Spleen (tissue), 11 donors: ENCODE data around the gene EHD4. TPM values are rescaled to one million over a fixed set of nuclear protein-coding genes. Genes with fewer than 3 reads are reported as not detected.

ENCODE experiments used
- DNase-seq: peaks from one replicate; pipeline ENCODE4 v3.0.0-alpha.2; 2020
- H3K27ac ChIP-seq, 8 donors: fragments of 200-600 bp; sonication (generic) in 7 of 8; 1 replicate in 4 of 8; 2 replicates in 4 of 8; pipeline versions ENCODE4 v1.5.0 to v1.8.0; 2016 to 2021; ENCODE audit warnings: inconsistent platforms in 4 of 8, mild to moderate bottlenecking in 4 of 8, moderate library complexity in 1 of 8
- H3K27me3 ChIP-seq, 7 donors: fragments of 200-600 bp; sonication (generic) in 6 of 7; replicated peaks in 1 of 7; 1 replicate in 4 of 7; 2 replicates in 3 of 7; pipeline versions ENCODE4 v1.5.0 to v1.8.0; 2016 to 2021; ENCODE audit warnings: inconsistent platforms in 3 of 7, mild to moderate bottlenecking in 1 of 7
- H3K36me3 ChIP-seq, 6 donors: fragments of 200-600 bp; sonication (generic) in 5 of 6; 1 replicate in 4 of 6; 2 replicates in 2 of 6; pipeline versions ENCODE4 v1.5.0 to v1.8.0; 2016 to 2021; ENCODE audit warnings: inconsistent platforms in 2 of 6
- H3K4me1 ChIP-seq, 6 donors: fragments of 200-600 bp; sonication (generic) in 5 of 6; 1 replicate in 3 of 6; 2 replicates in 3 of 6; pipeline versions ENCODE4 v1.5.0 to v1.8.0; 2016 to 2021; ENCODE audit warnings: inconsistent platforms in 3 of 6
- H3K4me3 ChIP-seq, 8 donors: fragments of 200-600 bp; sonication (generic) in 7 of 8; 1 replicate in 4 of 8; 2 replicates in 4 of 8; pipeline versions ENCODE4 v1.5.0 to v1.8.0; 2016 to 2021; ENCODE audit warnings: inconsistent platforms in 4 of 8, mild to moderate bottlenecking in 4 of 8, moderate library complexity in 2 of 8
- H3K9me3 ChIP-seq, 8 donors: fragments of 200-600 bp; sonication (generic) in 7 of 8; 1 replicate in 4 of 8; 2 replicates in 4 of 8; pipeline versions ENCODE4 v1.5.0 to v1.8.0; 2016 to 2021; ENCODE audit warnings: inconsistent platforms in 4 of 8
- CTCF ChIP-seq, 11 experiments: fragments of 200-600 bp in 7 of 11; fragments of 450-650 bp in 4 of 11; sonication (generic) in 4 of 11; IDR thresholded peaks in 8 of 11; conservative IDR thresholded peaks in 3 of 11; 1 replicate in 7 of 11; 2 replicates in 4 of 11; pipeline versions ENCODE4 v1.4.0 to v1.8.0; 2016 to 2021; ENCODE audit warnings: antibody characterized with exemption in 11 of 11, inconsistent platforms in 4 of 11, mild to moderate bottlenecking in 1 of 11
- POLR2A ChIP-seq, 3 donors: fragments of 450-650 bp; IDR thresholded peaks; one replicate each; pipeline ENCODE4 v1.5.1; 2017; ENCODE audit warnings: antibody characterized with exemption in 3 of 3, mild to moderate bottlenecking in 1 of 3
- POLR2AphosphoS5 ChIP-seq, 3 donors: sonication (generic); formaldehyde crosslinking; IDR thresholded peaks; one replicate each; pipeline ENCODE4 v1.5.1; 2017; ENCODE audit warnings: antibody characterized with exemption in 3 of 3
- WGBS, 5 donors: extraction: QIAGEN DNeasy Blood & Tissue Kit in 3 of 5; methylation state at CpG; one replicate each; pipeline versions ENCODE4 v1.1.5 to v1.1.7; 2013 to 2018; 5-methylcytosine and 5-hydroxymethylcytosine counted together
- intact Hi-C: fragments of 100-400 bp; cut with DNase I; formaldehyde crosslinking; loops from one replicate; pipeline ENCODE4 v1.15.0; 2023; ENCODE audit warnings: low total_unique reads
- polyA plus RNA-seq, 3 donors: library from polyadenylated mRNA; stranded (reverse); fragments of 200-250 nt; gene quantifications; one replicate each; pipeline ENCODE4 v1.2.1, GENCODE V29; 2013
- total RNA-seq, 7 donors: library from RNA; depleted of rRNA in 3 of 7; stranded (reverse); fragments of >200 nt in 3 of 7; fragmentation: NEBNext Ultra II Directional in 4 of 7; extraction: Animal tissue kit (Norgen Biotek cat#: 25700) in 4 of 7; gene quantifications; one replicate each; pipeline versions ENCODE4 v1.1.0 to v1.2.1, GENCODE V29; 2016 to 2021
- donor health status: healthy with polysubstance abuse.
- donor health status: DM: no; HTN: no; CAD: no; lungs with moderate emphysema.
- donor health status: DM: no; HTN: no; CAD: no.
- donor health status: Bipolar disorder and iron deficiency.
- donor health status: healthy.
- donor health status: DM: no; HTN: no; CAD: no.
- donor health status: DM: yes; HTN: yes; CAD: no.

Gene EHD4
- total and polyA plus RNA-seq, 10 donors: 5.5 to 33.2 (median 21.7) TPM

- Histone ChIP-seq H3K4me1 (no peaks in the 10 kb centered on the region), H3K4me3 (no peak overlapping the region), H3K27ac (no peak overlapping the region), H3K36me3 (no peaks in the 10 kb centered on the region), H3K9me3 (no peaks in the 10 kb centered on the region), H3K27me3 (peaks cover 0 to 13% (median 0%) of the 10 kb centered on the region in 7 donors)
- intact Hi-C loops: no loop called here
- no peak for DNase-seq
- TF ChIP-seq POLR2AphosphoS5 (IDR thresholded peaks at IDR 0.05) (no peak), CTCF (IDR thresholded peaks at IDR 0.05 in 8 of 11, conservative IDR thresholded peaks at IDR 0.05 in 3 of 11) (no peak), POLR2A (IDR thresholded peaks at IDR 0.05) (no peak)
- WGBS, 5 donors: 85 to 91% (median 90%) methylated on average over 7 to 8 of the region's 8 CpGs; no CpG with 5 or more reads in 1 of the 5 donors
Measured at GRCh38 chr15:41866263-41866703, 106.1 kb downstream of the EHD4 start.

- WGBS, 5 donors: 63 to 89% (median 82%) methylated on average over 9 to 18 of the region's 18 CpGs
Measured at GRCh38 chr15:41865490-41866055, 106.8 kb downstream of the EHD4 start.

GRCh38 chr15:41862515-41863116, 109.7 kb downstream of the EHD4 start:
- no peaks in the 10 kb centered on the region for H3K9me3 ChIP-seq
- peaks cover 0 to 16% (median 12%) of the 10 kb centered on the region in 6 donors for H3K4me1 ChIP-seq
- no peak overlapping the region for H3K27ac ChIP-seq
- no peaks in the 10 kb centered on the region for H3K36me3 ChIP-seq
- intact Hi-C loops: no loop called here
- H3K27me3 ChIP-seq: peaks cover 0 to 29% (median 0%) of the 10 kb centered on the region in 7 donors
- WGBS, 5 donors: 77 to 87% (median 80%) methylated on average over 16 to 19 of the region's 19 CpGs
- DNase-seq: no peak
- no peak for TF ChIP-seq CTCF (IDR thresholded peaks at IDR 0.05 in 8 of 11, conservative IDR thresholded peaks at IDR 0.05 in 3 of 11)
- no peak for TF ChIP-seq POLR2AphosphoS5 (IDR thresholded peaks at IDR 0.05)
- no peak for TF ChIP-seq POLR2A (IDR thresholded peaks at IDR 0.05)
- H3K4me3 ChIP-seq: no peak overlapping the region

More at GRCh38 chr15:41865490-41866055, 106.8 kb downstream of the EHD4 start:
- Histone ChIP-seq H3K9me3 (no peaks in the 10 kb centered on the region), H3K27me3 (peaks cover 0 to 19% (median 0%) of the 10 kb centered on the region in 7 donors), H3K36me3 (no peaks in the 10 kb centered on the region), H3K4me1 (peaks cover 0 to 3% (median 2%) of the 10 kb centered on the region in 6 donors), H3K27ac (no peak overlapping the region), H3K4me3 (no peak overlapping the region)
- intact Hi-C loops: no loop called here
- TF ChIP-seq CTCF (IDR thresholded peaks at IDR 0.05 in 8 of 11, conservative IDR thresholded peaks at IDR 0.05 in 3 of 11) (no peak), POLR2A (IDR thresholded peaks at IDR 0.05) (no peak), POLR2AphosphoS5 (IDR thresholded peaks at IDR 0.05) (no peak)
- DNase-seq: no peak

GRCh38 chr15:41861736-41862356, 110.5 kb downstream of the EHD4 start:
- Histone ChIP-seq H3K27ac (no peak overlapping the region), H3K27me3 (peaks cover 0 to 36% (median 0%) of the 10 kb centered on the region in 7 donors), H3K4me3 (no peak overlapping the region), H3K4me1 (peaks cover 0 to 16% (median 12%) of the 10 kb centered on the region in 6 donors), H3K36me3 (no peaks in the 10 kb centered on the region), H3K9me3 (no peaks in the 10 kb centered on the region)
- TF ChIP-seq POLR2A (IDR thresholded peaks at IDR 0.05) (no peak), CTCF (IDR thresholded peaks at IDR 0.05 in 8 of 11, conservative IDR thresholded peaks at IDR 0.05 in 3 of 11) (no peak), POLR2AphosphoS5 (IDR thresholded peaks at IDR 0.05) (no peak)
- 91 to 97% (median 94%) methylated on average over 18 of the region's 18 CpGs for WGBS, 5 donors
- intact Hi-C loops: no loop called here
- no peak for DNase-seq
